GM18517 (cell line): ENCODE measurements around the gene IQSEC1.

Source experiments
- ATAC-seq: cut with Tn5 transposase; IDR thresholded peaks from one replicate; pipeline ENCODE4 v1.9.1; 2021; ENCODE audit warnings: mild to moderate bottlenecking, moderate library complexity; ENCODE audit not compliant: unreplicated experiment

IQSEC1 gene

GRCh38 chr3:13032206-13032605 is 41.0 kb downstream of the IQSEC1 start:
- no peak for ATAC-seq

GRCh38 chr3:13031621-13032020 is 41.6 kb downstream of the IQSEC1 start:
- ATAC-seq = no peak

GRCh38 chr3:13030684-13031083 is 42.5 kb downstream of the IQSEC1 start:
- ATAC-seq = no peak

GRCh38 chr3:13028010-13028821 is 45.0 kb downstream of the IQSEC1 start:
- no peak for ATAC-seq

GRCh38 chr3:13027154-13027553 is 46.1 kb downstream of the IQSEC1 start:
- ATAC-seq = no peak

- no peak for ATAC-seq
Observed at GRCh38 chr3:13026534-13026933, 46.7 kb downstream of the IQSEC1 start.

- ATAC-seq = no peak
Observed at GRCh38 chr3:13025778-13026518, 47.3 kb downstream of the IQSEC1 start.

GRCh38 chr3:13025090-13025489 is 48.1 kb downstream of the IQSEC1 start:
- no peak for ATAC-seq

- no peak for ATAC-seq
Observed at GRCh38 chr3:13024765-13025065, 48.5 kb downstream of the IQSEC1 start.

- no peak for ATAC-seq
Observed at GRCh38 chr3:13023971-13024764, 49.1 kb downstream of the IQSEC1 start.

GRCh38 chr3:13023235-13023970 is 49.8 kb downstream of the IQSEC1 start:
- no peak for ATAC-seq

- ATAC-seq = no peak
Observed at GRCh38 chr3:13022348-13023234, 50.6 kb downstream of the IQSEC1 start.

GRCh38 chr3:13021141-13022114 is 51.8 kb downstream of the IQSEC1 start:
- ATAC-seq = no peak

- no peak for ATAC-seq
Observed at GRCh38 chr3:13020159-13020750, 53.0 kb downstream of the IQSEC1 start.

- ATAC-seq = no peak
Observed at GRCh38 chr3:13019243-13020095, 53.8 kb downstream of the IQSEC1 start.

GRCh38 chr3:13018561-13019242 is 54.5 kb downstream of the IQSEC1 start:
- ATAC-seq = no peak

GRCh38 chr3:13018043-13018451 is 55.2 kb downstream of the IQSEC1 start:
- ATAC-seq = no peak
